Fibroblast of lung (primary cell): Measurements from ENCODE around the gene TRAF4. TPM values are rescaled to one million over a fixed set of nuclear protein-coding genes. Genes with fewer than 3 reads are reported as not detected.

Experiments used
- DNase-seq, 2 donors: peaks; one replicate each; pipeline versions ENCODE4 v3.0.0 to v3.0.0-alpha.2; 2010; ENCODE audit warnings: low read depth in 2 of 2
- H2AFZ ChIP-seq: 2 replicates; pipeline ENCODE4 v1.5.1; 2012; ENCODE audit warnings: low read length, control low read depth, inconsistent platforms
- H3K27ac ChIP-seq: 2 replicates; pipeline ENCODE4 v1.5.1; 2011; ENCODE audit warnings: low read length, control low read depth; ENCODE audit not compliant: insufficient read depth
- H3K27me3 ChIP-seq: 2 replicates; pipeline ENCODE4 v1.5.1; 2011; ENCODE audit warnings: mild to moderate bottlenecking, low read length; ENCODE audit not compliant: control insufficient read depth, insufficient read depth
- H3K36me3 ChIP-seq: 2 replicates; pipeline ENCODE4 v1.5.1; 2011; ENCODE audit warnings: low read length; ENCODE audit not compliant: control insufficient read depth, insufficient read depth
- H3K4me1 ChIP-seq: 2 replicates; pipeline ENCODE4 v1.5.1; 2011; ENCODE audit warnings: low read length; ENCODE audit not compliant: control insufficient read depth, insufficient read depth; ENCODE audit errors: extremely low read depth
- H3K4me2 ChIP-seq: 2 replicates; pipeline ENCODE4 v1.5.1; 2011; ENCODE audit warnings: low read length, control low read depth; ENCODE audit not compliant: insufficient read depth; ENCODE audit errors: extremely low read depth
- H3K4me3 ChIP-seq, 4 experiments: fragments of 200-600 bp in 1 of 4; sonication (generic) in 1 of 4; replicated peaks in 1 of 4; 2 replicates each; pipeline ENCODE4 v1.5.1; 2011 to 2016; ENCODE audit warnings: low read length in 4 of 4, low read depth in 3 of 4, mild to moderate bottlenecking in 3 of 4, control low read depth in 2 of 4, inconsistent platforms in 1 of 4, mixed read lengths in 1 of 4; ENCODE audit not compliant: insufficient read depth in 1 of 4; ENCODE audit errors: control extremely low read depth in 1 of 4
- H3K79me2 ChIP-seq: 2 replicates; pipeline ENCODE4 v1.5.1; 2012; ENCODE audit warnings: mild to moderate bottlenecking, low read length, inconsistent platforms; ENCODE audit not compliant: control insufficient read depth, insufficient read depth
- H3K9ac ChIP-seq: 2 replicates; pipeline ENCODE4 v1.5.1; 2011; ENCODE audit warnings: mild to moderate bottlenecking, low read length, control low read depth; ENCODE audit not compliant: insufficient read depth
- H3K9me3 ChIP-seq: 2 replicates; pipeline ENCODE4 v1.5.1; 2012; ENCODE audit warnings: low read depth, low read length; ENCODE audit not compliant: control insufficient read depth, insufficient read depth
- H4K20me1 ChIP-seq: 2 replicates; pipeline ENCODE4 v1.5.1; 2011; ENCODE audit warnings: low read length; ENCODE audit not compliant: control insufficient read depth, insufficient read depth; ENCODE audit errors: extremely low read depth
- CTCF ChIP-seq, 2 donors: IDR thresholded peaks in 1 of 2; conservative IDR thresholded peaks in 1 of 2; 1 replicate in 1 of 2; 2 replicates in 1 of 2; pipeline ENCODE4 v1.5.1; 2011 to 2012; ENCODE audit warnings: low read length in 2 of 2, control low read depth in 1 of 2, inconsistent platforms in 1 of 2, low read depth in 1 of 2, mild to moderate bottlenecking in 1 of 2
- EZH2 ChIP-seq: IDR thresholded peaks from 2 replicates; pipeline ENCODE4 v1.5.1; 2012; ENCODE audit warnings: low read length, control low read depth, mild to moderate bottlenecking; ENCODE audit errors: missing control alignments
- polyA plus RNA-seq, 2 donors: library from polyadenylated mRNA; depleted of rRNA in 1 of 2; stranded (reverse) in 1 of 2; unstranded in 1 of 2; fragments of >200 nt; gene quantifications; 2 replicates each; pipeline ENCODE4 v1.2.1, GENCODE V29; 2011 to 2012; ENCODE audit warnings: missing spikeins in 1 of 2
- total RNA-seq: library from RNA; depleted of rRNA; stranded (reverse); fragments of >200 nt; gene quantifications from 2 replicates; pipeline ENCODE4 v1.2.1, GENCODE V29; 2014

TRAF4 gene
- total and polyA plus RNA-seq, 2 donors (not counting 1 experiment from before 2014, with no cell fraction given), result 17.5 to 28.7 TPM

GRCh38 chr17:28760601-28761562 is 17.1 kb downstream of the TRAF4 start:
- Histone ChIP-seq H3K36me3 (peaks cover 14% of the 10 kb centered on the region), H3K9me3 (no peaks in the 10 kb centered on the region), H3K79me2 (no peaks in the 10 kb centered on the region), H3K27ac (no peak overlapping the region), H3K4me1 (no peaks in the 10 kb centered on the region), H4K20me1 (no peaks in the 10 kb centered on the region), H2AFZ (no peak overlapping the region), H3K4me2 (no peak overlapping the region), H3K9ac (no peak overlapping the region), H3K4me3 (no peak overlapping the region), H3K27me3 (no peaks in the 10 kb centered on the region)
- TF ChIP-seq EZH2 (no peak), CTCF (conservative IDR thresholded peaks at IDR 0.05 in 1 of 2, IDR thresholded peaks at IDR 0.05 in 1 of 2; ENCODE audit: low read depth in 1 of 2, low read length in 2 of 2) (no peak)
- DNase-seq, result peak; percentile 38 to 60

GRCh38 chr17:28763137-28763799 is 19.5 kb downstream of the TRAF4 start:
- Histone ChIP-seq H3K9ac (no peak overlapping the region), H3K4me1 (no peaks in the 10 kb centered on the region), H2AFZ (no peak overlapping the region), H4K20me1 (no peaks in the 10 kb centered on the region), H3K4me2 (no peak overlapping the region), H3K36me3 (peaks cover 12% of the 10 kb centered on the region), H3K27me3 (no peaks in the 10 kb centered on the region), H3K27ac (no peak overlapping the region), H3K9me3 (no peaks in the 10 kb centered on the region), H3K4me3 (no peak overlapping the region), H3K79me2 (peaks cover 1% of the 10 kb centered on the region)
- TF ChIP-seq CTCF (conservative IDR thresholded peaks at IDR 0.05 in 1 of 2, IDR thresholded peaks at IDR 0.05 in 1 of 2; ENCODE audit: low read depth in 1 of 2, low read length in 2 of 2) (no peak), EZH2 (no peak)
- DNase-seq, result no peak

- Histone ChIP-seq H3K79me2 (peaks cover 1% of the 10 kb centered on the region), H4K20me1 (no peaks in the 10 kb centered on the region), H3K4me3 (no peak overlapping the region), H3K4me1 (no peaks in the 10 kb centered on the region), H3K9ac (no peak overlapping the region), H3K27ac (no peak overlapping the region), H2AFZ (no peak overlapping the region), H3K4me2 (no peak overlapping the region), H3K9me3 (no peaks in the 10 kb centered on the region), H3K27me3 (no peaks in the 10 kb centered on the region), H3K36me3 (peaks cover 7% of the 10 kb centered on the region)
- peak; percentile 56 to 85 for DNase-seq
- TF ChIP-seq EZH2, result no peak
- TF ChIP-seq CTCF (conservative IDR thresholded peaks at IDR 0.05 in 1 of 2, IDR thresholded peaks at IDR 0.05 in 1 of 2; ENCODE audit: low read depth in 1 of 2, low read length in 2 of 2), result peak; percentile 81 to 89
These were observed 20.0 kb downstream of the TRAF4 start for GRCh38 chr17:28763804-28764266.
